ENCODE measurements around the gene ARHGAP29.

Gene ARHGAP29

DNA sequence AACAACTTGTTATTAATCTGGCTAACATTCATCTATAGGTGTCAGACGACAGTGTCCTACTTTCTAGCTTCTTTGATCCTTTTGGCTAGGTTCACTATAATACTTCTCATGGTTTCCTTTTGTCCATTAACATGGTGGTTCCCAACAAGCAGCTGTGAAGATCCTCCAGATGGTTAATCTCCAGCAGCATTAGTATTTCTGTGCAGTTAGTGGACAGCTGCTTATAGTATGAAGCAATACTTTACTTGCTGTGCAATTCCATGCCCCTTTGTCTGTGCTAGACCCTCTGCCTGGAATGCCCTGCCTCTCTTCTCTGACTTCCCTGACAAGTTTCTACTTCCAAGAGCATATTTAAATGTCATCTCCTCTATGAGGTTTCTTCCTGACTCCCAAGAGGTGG is 41.7 kb upstream of the ARHGAP29 start:
- Histone ChIP-seq H3K27me3 (ENCODE audit: control insufficient read depth in 2 of 2, insufficient read depth in 2 of 2, low read length in 2 of 2) (peaks cover 0 to 2% of the 10 kb centered on the region in 2 donors), H3K4me3 (ENCODE audit: low read length in 2 of 2) (no peak overlapping the region), H3K9ac (ENCODE audit: low read depth in 1 of 2, low read length in 2 of 2) (no peak overlapping the region), H3K36me3 (ENCODE audit: control insufficient read depth in 2 of 2, insufficient read depth in 2 of 2, low read length in 2 of 2) (no peaks in the 10 kb centered on the region), H3K4me1 (ENCODE audit: control insufficient read depth in 2 of 2, insufficient read depth in 2 of 2, low read length in 2 of 2) (no peaks in the 10 kb centered on the region), H3K9me3 (ENCODE audit: control insufficient read depth in 2 of 2, low read length in 2 of 2) (no peaks in the 10 kb centered on the region), H3K27ac (ENCODE audit: low read depth in 2 of 2, low read length in 2 of 2) (no peak overlapping the region)

DNA sequence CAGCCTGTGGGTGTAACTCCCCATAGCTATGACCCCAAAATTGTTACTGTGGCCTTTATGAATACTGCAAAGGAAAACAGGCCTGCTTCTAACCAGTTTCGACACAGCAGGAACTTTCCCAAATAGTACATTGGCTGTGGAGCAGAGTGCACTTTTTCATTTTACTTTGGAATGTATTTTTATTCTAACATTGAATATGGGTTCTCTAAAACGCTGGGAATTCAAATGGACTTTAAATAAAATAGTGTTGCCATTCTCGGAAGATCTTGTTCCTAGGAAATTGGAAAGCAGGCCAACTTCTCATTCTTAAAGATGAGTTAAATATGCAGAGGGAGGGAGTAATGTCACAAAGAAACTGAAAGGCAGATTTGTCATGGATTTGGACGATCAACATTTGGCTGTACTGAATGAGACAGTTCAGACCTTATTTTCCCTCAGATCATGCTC is 39.6 kb upstream of the ARHGAP29 start:
- no peak overlapping the region for H3K9ac ChIP-seq (ENCODE audit: low read depth in 1 of 2, low read length in 2 of 2)
- H3K36me3 ChIP-seq (ENCODE audit: control insufficient read depth in 2 of 2, insufficient read depth in 2 of 2, low read length in 2 of 2): no peaks in the 10 kb centered on the region
- H3K27ac ChIP-seq (ENCODE audit: low read depth in 2 of 2, low read length in 2 of 2): no peak overlapping the region
- H3K4me3 ChIP-seq (ENCODE audit: low read length in 2 of 2): no peak overlapping the region
- peaks cover 0 to 2% of the 10 kb centered on the region in 2 donors for H3K27me3 ChIP-seq (ENCODE audit: control insufficient read depth in 2 of 2, insufficient read depth in 2 of 2, low read length in 2 of 2)
- H3K9me3 ChIP-seq (ENCODE audit: control insufficient read depth in 2 of 2, low read length in 2 of 2): no peaks in the 10 kb centered on the region
- H3K4me1 ChIP-seq (ENCODE audit: control insufficient read depth in 2 of 2, insufficient read depth in 2 of 2, low read length in 2 of 2): no peaks in the 10 kb centered on the region

DNA sequence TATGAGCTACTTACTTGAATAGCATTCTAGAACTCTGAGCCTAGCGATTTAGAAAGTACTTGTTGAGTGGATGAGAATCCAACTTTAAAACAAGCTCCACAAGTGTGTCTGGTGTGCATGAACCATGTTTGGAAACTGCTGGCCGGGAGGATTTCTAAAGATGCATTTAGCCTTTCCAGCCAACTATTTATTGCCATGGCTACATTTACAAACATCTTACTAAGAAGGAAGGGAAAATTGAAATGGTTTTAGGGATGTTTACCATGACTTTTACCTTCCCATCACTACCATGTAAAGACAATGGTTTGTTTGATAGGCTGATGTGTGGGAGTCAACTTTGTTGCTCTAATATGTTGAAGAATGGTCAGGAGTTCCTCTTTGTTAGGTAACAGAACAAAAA is 37.7 kb upstream of the ARHGAP29 start:
- H3K36me3 ChIP-seq (ENCODE audit: control insufficient read depth in 2 of 2, insufficient read depth in 2 of 2, low read length in 2 of 2): no peaks in the 10 kb centered on the region
- H3K9ac ChIP-seq (ENCODE audit: low read depth in 1 of 2, low read length in 2 of 2): no peak overlapping the region
- no peaks in the 10 kb centered on the region for H3K4me1 ChIP-seq (ENCODE audit: control insufficient read depth in 2 of 2, insufficient read depth in 2 of 2, low read length in 2 of 2)
- H3K27ac ChIP-seq (ENCODE audit: low read depth in 2 of 2, low read length in 2 of 2): no peak overlapping the region
- H3K27me3 ChIP-seq (ENCODE audit: control insufficient read depth in 2 of 2, insufficient read depth in 2 of 2, low read length in 2 of 2): no peaks in the 10 kb centered on the region
- H3K9me3 ChIP-seq (ENCODE audit: control insufficient read depth in 2 of 2, low read length in 2 of 2): no peaks in the 10 kb centered on the region
- H3K4me3 ChIP-seq (ENCODE audit: low read length in 2 of 2): no peak overlapping the region

DNA sequence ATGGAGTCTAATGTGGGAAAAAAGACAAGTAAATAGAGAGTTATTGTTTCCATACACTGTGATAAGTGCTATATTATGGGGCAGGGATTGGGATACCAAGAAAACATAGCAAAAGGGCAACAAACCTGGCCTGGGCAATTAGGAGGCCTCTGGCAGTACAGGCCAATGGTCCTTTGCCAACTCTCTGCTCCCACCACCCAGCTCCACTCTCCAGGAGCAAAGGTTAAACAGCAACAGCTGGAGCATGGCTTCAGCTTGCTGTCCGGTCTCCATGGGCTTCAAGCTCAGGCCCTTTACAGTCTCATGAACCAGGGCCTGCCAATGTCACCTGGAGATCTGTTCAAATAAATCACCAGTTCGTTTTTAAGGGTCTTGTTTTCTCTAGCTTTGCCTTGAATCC is 37.2 kb upstream of the ARHGAP29 start:
- H3K27ac ChIP-seq (ENCODE audit: low read depth in 2 of 2, low read length in 2 of 2): no peak overlapping the region
- no peaks in the 10 kb centered on the region for H3K4me1 ChIP-seq (ENCODE audit: control insufficient read depth in 2 of 2, insufficient read depth in 2 of 2, low read length in 2 of 2)
- H3K27me3 ChIP-seq (ENCODE audit: control insufficient read depth in 2 of 2, insufficient read depth in 2 of 2, low read length in 2 of 2): no peaks in the 10 kb centered on the region
- H3K36me3 ChIP-seq (ENCODE audit: control insufficient read depth in 2 of 2, insufficient read depth in 2 of 2, low read length in 2 of 2): no peaks in the 10 kb centered on the region
- no peak overlapping the region for H3K4me3 ChIP-seq (ENCODE audit: low read length in 2 of 2)
- no peak overlapping the region for H3K9ac ChIP-seq (ENCODE audit: low read depth in 1 of 2, low read length in 2 of 2)
- H3K9me3 ChIP-seq (ENCODE audit: control insufficient read depth in 2 of 2, low read length in 2 of 2): no peaks in the 10 kb centered on the region

DNA sequence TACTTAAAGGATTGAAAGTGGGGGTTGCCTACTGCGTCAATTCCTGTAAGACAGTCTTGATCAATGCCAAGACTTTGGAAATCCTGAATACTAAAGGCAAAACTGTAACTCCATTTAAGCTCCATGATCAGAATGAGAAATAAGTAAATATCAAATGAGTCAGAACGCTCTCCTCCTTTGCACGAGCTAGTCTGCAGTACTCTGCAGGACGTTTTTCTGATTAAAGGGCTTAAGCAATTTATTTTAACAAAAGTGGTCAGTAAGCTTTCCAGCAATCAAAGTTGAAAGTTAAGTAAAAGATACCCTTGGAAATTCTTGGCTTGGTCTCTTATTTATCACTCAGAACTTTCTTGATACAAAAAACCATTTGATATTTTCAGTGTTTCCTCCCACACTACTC is 35.7 kb upstream of the ARHGAP29 start:
- Histone ChIP-seq H3K9me3 (ENCODE audit: control insufficient read depth in 2 of 2, low read length in 2 of 2) (no peaks in the 10 kb centered on the region), H3K9ac (ENCODE audit: low read depth in 1 of 2, low read length in 2 of 2) (no peak overlapping the region), H3K4me3 (ENCODE audit: low read length in 2 of 2) (no peak overlapping the region), H3K27ac (ENCODE audit: low read depth in 2 of 2, low read length in 2 of 2) (no peak overlapping the region), H3K4me1 (ENCODE audit: control insufficient read depth in 2 of 2, insufficient read depth in 2 of 2, low read length in 2 of 2) (no peaks in the 10 kb centered on the region), H3K27me3 (ENCODE audit: control insufficient read depth in 2 of 2, insufficient read depth in 2 of 2, low read length in 2 of 2) (no peaks in the 10 kb centered on the region), H3K36me3 (ENCODE audit: control insufficient read depth in 2 of 2, insufficient read depth in 2 of 2, low read length in 2 of 2) (no peaks in the 10 kb centered on the region)

DNA sequence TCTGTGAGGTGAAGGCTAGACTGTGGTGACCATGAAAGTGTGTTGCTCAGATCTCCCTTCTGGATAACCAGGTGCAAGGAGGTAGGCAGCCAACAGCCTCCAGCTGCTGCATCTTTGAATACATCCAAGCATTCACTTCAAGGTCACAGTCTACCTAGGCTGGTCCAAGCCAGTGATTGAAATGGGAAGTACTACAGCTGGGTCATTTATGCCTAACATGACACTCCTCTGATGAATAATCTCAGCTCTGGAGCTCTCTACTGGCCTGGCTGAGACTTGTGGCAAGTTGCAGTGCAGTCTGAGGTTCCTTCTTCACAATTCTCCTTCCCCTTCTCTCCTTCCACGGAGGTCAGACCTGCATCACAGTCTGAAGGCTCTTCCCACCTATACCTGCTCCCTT is 35.0 kb upstream of the ARHGAP29 start:
- H3K27me3 ChIP-seq (ENCODE audit: control insufficient read depth in 2 of 2, insufficient read depth in 2 of 2, low read length in 2 of 2): no peaks in the 10 kb centered on the region
- H3K9me3 ChIP-seq (ENCODE audit: control insufficient read depth in 2 of 2, low read length in 2 of 2): no peaks in the 10 kb centered on the region
- no peak overlapping the region for H3K4me3 ChIP-seq (ENCODE audit: low read length in 2 of 2)
- no peaks in the 10 kb centered on the region for H3K36me3 ChIP-seq (ENCODE audit: control insufficient read depth in 2 of 2, insufficient read depth in 2 of 2, low read length in 2 of 2)
- H3K4me1 ChIP-seq (ENCODE audit: control insufficient read depth in 2 of 2, insufficient read depth in 2 of 2, low read length in 2 of 2): no peaks in the 10 kb centered on the region
- no peak overlapping the region for H3K27ac ChIP-seq (ENCODE audit: low read depth in 2 of 2, low read length in 2 of 2)
- H3K9ac ChIP-seq (ENCODE audit: low read depth in 1 of 2, low read length in 2 of 2): no peak overlapping the region

DNA sequence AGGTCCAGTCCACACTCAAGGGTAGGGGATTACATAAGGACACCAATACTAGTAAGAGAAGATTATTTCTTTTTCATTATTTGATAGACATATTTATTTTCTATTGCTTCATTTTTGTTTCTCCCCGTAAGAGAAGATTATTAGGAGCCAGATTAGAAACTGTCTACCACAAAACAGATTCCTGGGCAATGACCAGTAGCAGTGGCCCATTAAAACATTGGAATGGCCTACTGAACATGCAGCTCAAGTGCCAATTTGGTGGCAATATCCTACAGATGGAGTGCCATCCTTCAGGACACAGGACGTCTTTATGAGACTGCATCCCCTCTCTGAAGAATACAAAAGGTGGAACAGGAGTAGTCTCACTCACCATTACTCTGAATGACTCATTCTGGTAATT is 34.0 kb upstream of the ARHGAP29 start:
- Histone ChIP-seq H3K36me3 (ENCODE audit: control insufficient read depth in 2 of 2, insufficient read depth in 2 of 2, low read length in 2 of 2) (no peaks in the 10 kb centered on the region), H3K9me3 (ENCODE audit: control insufficient read depth in 2 of 2, low read length in 2 of 2) (no peaks in the 10 kb centered on the region), H3K4me1 (ENCODE audit: control insufficient read depth in 2 of 2, insufficient read depth in 2 of 2, low read length in 2 of 2) (no peaks in the 10 kb centered on the region), H3K9ac (ENCODE audit: low read depth in 1 of 2, low read length in 2 of 2) (no peak overlapping the region), H3K27ac (ENCODE audit: low read depth in 2 of 2, low read length in 2 of 2) (no peak overlapping the region), H3K27me3 (ENCODE audit: control insufficient read depth in 2 of 2, insufficient read depth in 2 of 2, low read length in 2 of 2) (no peaks in the 10 kb centered on the region), H3K4me3 (ENCODE audit: low read length in 2 of 2) (no peak overlapping the region)

DNA sequence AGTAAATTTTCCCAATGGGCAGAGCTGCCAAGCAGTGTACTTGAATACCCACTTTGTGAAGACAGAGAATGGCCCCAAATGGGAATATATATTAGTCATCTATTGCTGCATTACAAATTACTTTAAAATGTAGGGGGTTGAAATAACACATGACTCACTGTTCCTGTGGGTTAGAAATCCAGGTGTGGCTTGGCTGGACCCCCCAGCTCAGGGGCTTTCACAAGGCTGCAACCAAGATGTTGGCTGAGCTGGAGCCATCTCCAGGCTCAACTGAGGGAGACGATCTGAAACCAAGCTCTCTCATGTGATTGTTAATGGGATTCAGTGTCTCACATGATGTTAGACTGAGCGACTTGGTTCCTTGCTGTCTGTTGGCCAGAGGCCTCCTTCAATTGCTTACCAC is 33.4 kb upstream of the ARHGAP29 start:
- H3K27me3 ChIP-seq (ENCODE audit: control insufficient read depth in 2 of 2, insufficient read depth in 2 of 2, low read length in 2 of 2): no peaks in the 10 kb centered on the region
- H3K36me3 ChIP-seq (ENCODE audit: control insufficient read depth in 2 of 2, insufficient read depth in 2 of 2, low read length in 2 of 2): no peaks in the 10 kb centered on the region
- H3K4me3 ChIP-seq (ENCODE audit: low read length in 2 of 2): no peak overlapping the region
- H3K9ac ChIP-seq (ENCODE audit: low read depth in 1 of 2, low read length in 2 of 2): no peak overlapping the region
- no peaks in the 10 kb centered on the region for H3K4me1 ChIP-seq (ENCODE audit: control insufficient read depth in 2 of 2, insufficient read depth in 2 of 2, low read length in 2 of 2)
- no peaks in the 10 kb centered on the region for H3K9me3 ChIP-seq (ENCODE audit: control insufficient read depth in 2 of 2, low read length in 2 of 2)
- H3K27ac ChIP-seq (ENCODE audit: low read depth in 2 of 2, low read length in 2 of 2): no peak overlapping the region

DNA sequence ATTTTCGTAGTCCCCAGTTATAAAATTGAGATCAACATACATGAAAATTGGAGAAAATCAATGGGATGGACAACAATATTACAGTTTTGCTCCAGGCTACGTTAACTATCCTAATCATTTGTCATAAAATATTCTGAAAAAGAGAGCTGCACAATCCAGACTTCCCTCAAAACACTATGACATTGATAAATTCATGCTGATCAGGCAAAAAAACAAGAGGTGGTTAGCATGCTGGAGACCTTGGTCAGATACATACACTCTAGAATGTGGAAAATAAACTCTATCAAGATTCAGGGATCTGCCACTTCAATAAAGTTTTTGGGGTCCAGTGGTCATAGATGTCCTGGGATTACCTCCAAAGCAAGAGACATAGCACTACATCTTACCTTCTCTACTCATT is 32.5 kb upstream of the ARHGAP29 start:
- Histone ChIP-seq H3K27ac (ENCODE audit: low read depth in 2 of 2, low read length in 2 of 2) (no peak overlapping the region), H3K9ac (ENCODE audit: low read depth in 1 of 2, low read length in 2 of 2) (no peak overlapping the region), H3K4me1 (ENCODE audit: control insufficient read depth in 2 of 2, insufficient read depth in 2 of 2, low read length in 2 of 2) (no peaks in the 10 kb centered on the region), H3K36me3 (ENCODE audit: control insufficient read depth in 2 of 2, insufficient read depth in 2 of 2, low read length in 2 of 2) (no peaks in the 10 kb centered on the region), H3K27me3 (ENCODE audit: control insufficient read depth in 2 of 2, insufficient read depth in 2 of 2, low read length in 2 of 2) (no peaks in the 10 kb centered on the region), H3K4me3 (ENCODE audit: low read length in 2 of 2) (no peak overlapping the region), H3K9me3 (ENCODE audit: control insufficient read depth in 2 of 2, low read length in 2 of 2) (no peaks in the 10 kb centered on the region)

DNA sequence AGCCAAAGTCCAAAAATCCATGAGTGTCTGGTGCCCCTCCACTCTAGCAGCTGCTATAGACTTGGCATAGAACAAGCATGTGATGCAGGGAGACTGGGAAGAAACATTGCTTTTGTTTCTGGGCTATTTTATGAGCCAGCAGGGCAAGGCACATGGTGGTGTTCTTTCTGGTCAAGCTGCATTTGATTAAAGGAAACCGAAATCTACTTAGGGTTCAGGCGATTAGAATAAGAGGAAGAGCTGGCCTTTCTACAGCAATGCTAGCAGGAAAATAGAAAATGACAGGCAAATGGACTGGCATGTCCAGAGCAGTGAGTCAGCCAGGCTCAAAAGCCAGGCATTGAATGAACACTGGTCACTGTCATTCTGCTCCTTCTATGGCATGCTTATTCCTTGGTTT is 28.5 kb upstream of the ARHGAP29 start:
- Histone ChIP-seq H3K9ac (ENCODE audit: low read depth in 1 of 2, low read length in 2 of 2) (no peak overlapping the region), H3K9me3 (ENCODE audit: control insufficient read depth in 2 of 2, low read length in 2 of 2) (no peaks in the 10 kb centered on the region), H3K27ac (ENCODE audit: low read depth in 2 of 2, low read length in 2 of 2) (no peak overlapping the region), H3K4me3 (ENCODE audit: low read length in 2 of 2) (no peak overlapping the region), H3K4me1 (ENCODE audit: control insufficient read depth in 2 of 2, insufficient read depth in 2 of 2, low read length in 2 of 2) (no peaks in the 10 kb centered on the region), H3K36me3 (ENCODE audit: control insufficient read depth in 2 of 2, insufficient read depth in 2 of 2, low read length in 2 of 2) (no peaks in the 10 kb centered on the region), H3K27me3 (ENCODE audit: control insufficient read depth in 2 of 2, insufficient read depth in 2 of 2, low read length in 2 of 2) (no peaks in the 10 kb centered on the region)

DNA sequence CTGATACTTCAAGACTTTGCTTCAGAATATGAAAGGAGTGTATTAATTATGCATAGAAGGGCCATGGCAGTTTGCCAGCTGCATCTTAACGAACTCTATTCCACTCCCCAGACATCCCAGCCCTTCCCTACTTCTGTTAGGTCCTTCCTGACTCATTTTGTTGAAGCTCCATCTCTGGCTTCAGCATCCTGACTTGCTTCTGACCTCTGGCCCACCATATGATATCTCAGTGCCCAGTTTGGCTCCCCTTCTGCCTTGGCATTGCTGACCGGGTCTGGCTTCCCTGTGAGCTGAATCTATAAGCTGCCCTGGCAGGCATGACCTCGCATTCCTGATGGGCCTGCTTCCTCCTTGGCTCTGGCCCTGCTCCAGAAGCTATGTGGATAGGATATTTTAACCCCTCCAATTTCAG is 27.6 kb upstream of the ARHGAP29 start:
- H3K27me3 ChIP-seq (ENCODE audit: control insufficient read depth in 2 of 2, insufficient read depth in 2 of 2, low read length in 2 of 2): no peaks in the 10 kb centered on the region
- no peaks in the 10 kb centered on the region for H3K36me3 ChIP-seq (ENCODE audit: control insufficient read depth in 2 of 2, insufficient read depth in 2 of 2, low read length in 2 of 2)
- no peaks in the 10 kb centered on the region for H3K9me3 ChIP-seq (ENCODE audit: control insufficient read depth in 2 of 2, low read length in 2 of 2)
- no peak overlapping the region for H3K4me3 ChIP-seq (ENCODE audit: low read length in 2 of 2)
- H3K9ac ChIP-seq (ENCODE audit: low read depth in 1 of 2, low read length in 2 of 2): no peak overlapping the region
- H3K27ac ChIP-seq (ENCODE audit: low read depth in 2 of 2, low read length in 2 of 2): no peak overlapping the region
- H3K4me1 ChIP-seq (ENCODE audit: control insufficient read depth in 2 of 2, insufficient read depth in 2 of 2, low read length in 2 of 2): no peaks in the 10 kb centered on the region

Measured in mucosa of rectum (tissue), 2 donors.